ENCODE results near the gene DCUN1D4.

DCUN1D4 gene

DNA sequence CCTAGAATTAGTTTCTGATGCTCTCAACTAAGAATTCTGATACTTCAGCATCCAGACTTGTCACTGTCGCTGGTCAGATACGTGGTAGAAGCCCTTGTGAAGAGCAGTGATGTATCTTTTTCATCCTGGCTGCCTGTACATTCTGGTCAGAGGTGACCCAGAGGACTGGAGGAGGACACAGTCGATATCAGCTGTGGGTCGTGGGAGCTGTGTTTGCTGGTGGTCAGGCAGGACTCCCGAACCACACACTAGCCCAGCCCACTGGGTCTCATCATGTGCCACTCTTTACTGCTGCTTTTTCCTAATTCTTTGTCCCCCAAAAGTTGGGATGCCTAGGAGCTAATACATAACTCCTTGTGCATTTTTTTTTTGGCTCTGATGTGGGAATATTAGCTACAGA, 6.5 kb downstream of the DCUN1D4 start:
- no peaks in the 10 kb centered on the region for H3K9me2 ChIP-seq (replicated peaks; ENCODE audit: insufficient read depth, low read length)
- H3K4me3 ChIP-seq (ENCODE audit: insufficient read depth, low read length, poor library complexity, severe bottlenecking) = no peak overlapping the region
- H3K36me3 ChIP-seq (ENCODE audit: low read length) = no peaks in the 10 kb centered on the region
- H3K27ac ChIP-seq (ENCODE audit: low read depth, low read length) = no peak overlapping the region
- H3K4me2 ChIP-seq (ENCODE audit: low read depth, low read length, poor library complexity, severe bottlenecking) = no peak overlapping the region
- H3K9me3 ChIP-seq (ENCODE audit: insufficient read depth, low read length) = no peaks in the 10 kb centered on the region
- peaks cover 100% of the 10 kb centered on the region for H3K79me2 ChIP-seq (ENCODE audit: insufficient read depth, low read length)
- no peak overlapping the region for H2AFZ ChIP-seq (ENCODE audit: low read depth, low read length, severe bottlenecking)
- H4K20me1 ChIP-seq (ENCODE audit: low read depth, low read length) = peaks cover 15% of the 10 kb centered on the region
- no peaks in the 10 kb centered on the region for H3K27me3 ChIP-seq (ENCODE audit: low read length)
- H3K9ac ChIP-seq (ENCODE audit: low read length) = no peak overlapping the region
- TF ChIP-seq EZH2phosphoT487 (conservative IDR thresholded peaks at IDR 0.05; ENCODE audit: low read length) = no peak
- TF ChIP-seq CTCF (IDR thresholded peaks at IDR 0.05; ENCODE audit: insufficient read depth, low read length, poor library complexity, severe bottlenecking) = no peak
- peaks cover 15% of the 10 kb centered on the region for H3F3A ChIP-seq (ENCODE audit: insufficient read depth)

DNA sequence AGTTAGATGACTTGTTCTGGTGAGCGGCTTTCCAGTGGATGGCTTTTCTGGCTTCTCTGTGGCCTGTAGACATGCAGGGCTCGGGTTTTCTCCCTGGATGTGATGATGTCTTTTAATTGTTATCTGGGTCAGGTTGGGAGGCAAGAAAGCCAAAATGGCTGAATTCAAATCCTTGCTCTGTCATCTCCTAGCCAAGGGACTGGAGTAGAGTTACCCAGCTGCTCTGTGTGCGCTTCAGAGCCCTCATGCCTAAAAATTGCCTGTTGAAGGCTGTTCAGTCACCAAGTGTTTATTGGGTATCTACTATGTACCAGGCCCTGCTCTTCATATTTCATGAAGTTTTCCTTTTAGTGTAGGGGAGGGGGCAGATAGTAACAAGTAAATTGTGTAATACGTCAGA, 7.3 kb downstream of the DCUN1D4 start:
- no peak overlapping the region for H3K27ac ChIP-seq (ENCODE audit: low read depth, low read length)
- no peak overlapping the region for H2AFZ ChIP-seq (ENCODE audit: low read depth, low read length, severe bottlenecking)
- peaks cover 15% of the 10 kb centered on the region for H4K20me1 ChIP-seq (ENCODE audit: low read depth, low read length)
- peaks cover 9% of the 10 kb centered on the region for H3F3A ChIP-seq (ENCODE audit: insufficient read depth)
- TF ChIP-seq EZH2phosphoT487 (conservative IDR thresholded peaks at IDR 0.05; ENCODE audit: low read length) (no peak), CTCF (IDR thresholded peaks at IDR 0.05; ENCODE audit: insufficient read depth, low read length, poor library complexity, severe bottlenecking) (no peak)
- no peaks in the 10 kb centered on the region for H3K36me3 ChIP-seq (ENCODE audit: low read length)
- H3K27me3 ChIP-seq (ENCODE audit: low read length) = no peaks in the 10 kb centered on the region
- H3K9me2 ChIP-seq (replicated peaks; ENCODE audit: insufficient read depth, low read length) = no peaks in the 10 kb centered on the region
- no peak overlapping the region for H3K4me2 ChIP-seq (ENCODE audit: low read depth, low read length, poor library complexity, severe bottlenecking)
- no peaks in the 10 kb centered on the region for H3K9me3 ChIP-seq (ENCODE audit: insufficient read depth, low read length)
- H3K79me2 ChIP-seq (ENCODE audit: insufficient read depth, low read length) = peaks cover 100% of the 10 kb centered on the region
- H3K4me3 ChIP-seq (ENCODE audit: insufficient read depth, low read length, poor library complexity, severe bottlenecking) = no peak overlapping the region
- no peak overlapping the region for H3K9ac ChIP-seq (ENCODE audit: low read length)

GRCh38 chr4:51851090-51851936, 8.4 kb downstream of the DCUN1D4 start:
- H3K27ac ChIP-seq (ENCODE audit: low read depth, low read length) = no peak overlapping the region
- H3K79me2 ChIP-seq (ENCODE audit: insufficient read depth, low read length) = peaks cover 100% of the 10 kb centered on the region
- TF ChIP-seq EZH2phosphoT487 (conservative IDR thresholded peaks at IDR 0.05; ENCODE audit: low read length) (no peak), CTCF (IDR thresholded peaks at IDR 0.05; ENCODE audit: insufficient read depth, low read length, poor library complexity, severe bottlenecking) (no peak)
- no peak overlapping the region for H3K4me3 ChIP-seq (ENCODE audit: insufficient read depth, low read length, poor library complexity, severe bottlenecking)
- no peak overlapping the region for H3K9ac ChIP-seq (ENCODE audit: low read length)
- H2AFZ ChIP-seq (ENCODE audit: low read depth, low read length, severe bottlenecking) = no peak overlapping the region
- no peaks in the 10 kb centered on the region for H3K9me3 ChIP-seq (ENCODE audit: insufficient read depth, low read length)
- H3K9me2 ChIP-seq (replicated peaks; ENCODE audit: insufficient read depth, low read length) = no peaks in the 10 kb centered on the region
- H3K4me2 ChIP-seq (ENCODE audit: low read depth, low read length, poor library complexity, severe bottlenecking) = no peak overlapping the region
- H3K27me3 ChIP-seq (ENCODE audit: low read length) = no peaks in the 10 kb centered on the region
- H4K20me1 ChIP-seq (ENCODE audit: low read depth, low read length) = peaks cover 19% of the 10 kb centered on the region
- no peaks in the 10 kb centered on the region; the same call in 1 of the 2 replicates for H3F3A ChIP-seq (ENCODE audit: insufficient read depth)
- no peaks in the 10 kb centered on the region for H3K36me3 ChIP-seq (ENCODE audit: low read length)

Measured in SU-DHL-6 (cell line).